ENCODE data around the gene TNFAIP8.
A peak's percentile ranks its signal among the peaks of the same experiment; 100 is the strongest.

Gene TNFAIP8

GRCh38 chr5:119353213-119353612 is 2.6 kb upstream of the TNFAIP8 start:
- DNase-seq, result no peak

DNA sequence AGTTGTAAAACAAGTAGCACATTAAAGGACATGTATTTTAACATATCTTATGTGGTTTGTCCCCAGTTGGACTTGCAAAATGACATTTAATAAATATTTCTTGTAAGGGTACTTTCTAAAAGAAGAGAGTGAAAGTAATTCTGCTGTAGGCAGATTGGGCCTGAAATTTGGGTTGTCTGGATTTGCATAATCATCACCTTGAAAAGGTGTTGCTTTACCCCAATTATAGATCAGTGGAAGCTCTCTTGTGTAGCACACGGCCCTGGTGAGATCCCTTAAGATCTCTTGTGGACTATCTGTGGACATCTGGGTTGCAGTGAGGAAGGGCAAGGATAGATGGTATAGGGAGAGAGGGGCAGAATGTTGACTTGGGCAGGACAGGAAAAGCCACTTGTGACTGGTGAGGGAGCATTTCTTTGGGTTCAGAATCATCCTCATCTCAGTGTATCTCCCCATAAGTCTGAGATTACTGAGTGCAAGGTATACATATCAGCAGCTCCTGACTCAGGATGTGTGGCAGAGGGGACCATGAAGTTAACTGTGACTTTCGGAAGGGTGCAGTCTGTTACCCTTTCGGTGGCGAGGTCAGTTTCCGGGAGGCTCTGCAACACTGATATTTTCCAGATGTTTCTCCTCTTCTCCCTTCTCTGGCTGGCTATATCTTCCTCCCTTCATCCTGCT is 2.0 kb upstream of the TNFAIP8 start:
- peak; percentile 86 for DNase-seq

- DNase-seq, result no peak
These were observed 1.1 kb upstream of the TNFAIP8 start for GRCh38 chr5:119354537-119355243.

DNA sequence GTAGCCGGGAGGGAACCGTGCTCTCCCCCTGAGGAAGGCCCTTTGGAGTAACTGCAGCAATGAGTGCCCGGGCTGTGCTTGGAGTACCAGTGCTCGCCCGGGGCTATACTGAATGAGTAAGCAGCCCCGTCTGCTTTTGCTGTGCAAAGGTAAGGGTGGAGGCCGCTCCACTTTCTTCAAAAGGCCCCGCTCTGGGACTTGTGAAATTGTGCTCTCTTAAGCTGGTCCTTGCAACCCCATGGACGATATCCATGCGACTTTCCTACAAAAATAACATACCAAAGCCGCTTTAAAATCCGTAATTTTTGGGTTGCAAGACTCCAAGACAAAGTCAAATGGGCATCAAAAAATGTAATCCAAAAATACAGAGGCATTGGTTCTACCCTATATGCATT is 578 bp upstream of the TNFAIP8 start:
- DNase-seq, result peak; percentile 78

GRCh38 chr5:119356612-119357188 is 881 bp downstream of the TNFAIP8 start:
- no peak for DNase-seq

DNA sequence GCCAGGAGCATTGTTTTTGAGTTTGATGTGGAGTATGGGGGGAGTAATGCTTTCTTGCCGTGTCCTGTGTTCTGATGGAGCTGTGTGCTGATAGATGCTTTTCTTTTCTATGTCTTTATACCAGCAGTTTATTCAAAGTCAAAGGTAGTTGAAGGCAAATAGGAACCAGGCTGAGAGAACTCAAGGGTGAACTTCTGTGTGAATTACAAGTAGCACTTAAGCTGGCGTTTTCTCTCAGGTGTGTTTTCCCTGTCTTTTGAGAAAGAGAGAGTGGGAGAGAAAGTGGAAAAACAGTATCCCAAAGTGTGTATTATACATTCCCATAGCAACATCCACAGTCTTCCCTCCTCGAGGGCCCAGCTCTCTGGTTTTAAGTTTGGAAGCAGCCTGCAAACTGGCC is 1.5 kb downstream of the TNFAIP8 start:
- DNase-seq, result no peak

DNA sequence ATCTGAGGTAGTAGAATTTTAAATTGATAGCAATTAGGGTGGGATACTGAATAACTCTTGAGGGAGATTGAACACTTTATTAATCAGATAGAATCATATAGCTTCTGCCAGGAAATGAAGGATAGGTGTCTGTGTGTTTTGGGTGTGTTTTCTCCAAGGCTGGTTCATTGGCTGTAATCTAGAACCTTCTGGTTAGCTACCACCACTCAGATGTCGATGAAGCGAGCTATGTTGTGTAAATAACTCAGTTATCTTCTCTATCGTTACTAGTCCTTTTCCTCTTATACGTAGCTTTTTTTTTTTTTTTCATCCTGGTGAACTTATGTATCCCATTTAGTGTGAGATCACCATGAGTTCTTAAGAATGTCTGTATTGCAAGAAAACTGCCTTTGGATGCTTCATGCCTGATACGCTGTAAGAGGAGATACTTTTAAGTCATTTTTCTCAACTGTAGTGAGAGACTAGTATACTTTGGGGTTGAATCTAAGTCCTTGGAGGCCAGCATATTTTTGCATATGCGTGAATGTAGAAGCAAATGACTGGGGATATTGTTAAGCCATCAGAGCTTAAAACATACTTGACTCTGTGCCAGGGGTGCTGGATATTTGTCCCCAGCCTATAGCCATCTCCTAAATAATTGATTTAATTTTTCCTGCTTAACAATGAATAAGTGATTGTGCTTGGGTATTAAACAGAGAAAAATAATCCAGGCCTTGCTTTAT is 2.1 kb downstream of the TNFAIP8 start:
- no peak for DNase-seq

DNA sequence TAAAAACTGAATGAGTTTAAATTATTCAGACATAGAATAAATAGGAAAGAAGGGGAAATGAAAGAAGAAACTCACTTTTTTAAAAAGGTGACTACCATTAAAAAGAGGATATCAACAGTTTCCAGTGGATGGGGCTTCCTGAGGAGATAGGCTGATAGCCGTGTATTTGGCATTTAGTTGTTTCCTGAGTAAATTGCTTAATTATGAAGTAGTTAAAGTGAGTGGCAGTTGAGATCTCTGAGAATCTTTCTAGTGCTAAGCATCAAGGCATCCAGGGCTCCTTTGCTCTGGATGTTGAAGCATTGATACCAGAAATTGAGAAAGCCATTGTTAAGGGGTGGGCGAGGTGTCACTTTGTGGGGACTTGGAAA is 2.7 kb downstream of the TNFAIP8 start:
- no peak for DNase-seq

- no peak for DNase-seq
These were observed 3.2 kb downstream of the TNFAIP8 start for GRCh38 chr5:119358901-119359603.

DNA sequence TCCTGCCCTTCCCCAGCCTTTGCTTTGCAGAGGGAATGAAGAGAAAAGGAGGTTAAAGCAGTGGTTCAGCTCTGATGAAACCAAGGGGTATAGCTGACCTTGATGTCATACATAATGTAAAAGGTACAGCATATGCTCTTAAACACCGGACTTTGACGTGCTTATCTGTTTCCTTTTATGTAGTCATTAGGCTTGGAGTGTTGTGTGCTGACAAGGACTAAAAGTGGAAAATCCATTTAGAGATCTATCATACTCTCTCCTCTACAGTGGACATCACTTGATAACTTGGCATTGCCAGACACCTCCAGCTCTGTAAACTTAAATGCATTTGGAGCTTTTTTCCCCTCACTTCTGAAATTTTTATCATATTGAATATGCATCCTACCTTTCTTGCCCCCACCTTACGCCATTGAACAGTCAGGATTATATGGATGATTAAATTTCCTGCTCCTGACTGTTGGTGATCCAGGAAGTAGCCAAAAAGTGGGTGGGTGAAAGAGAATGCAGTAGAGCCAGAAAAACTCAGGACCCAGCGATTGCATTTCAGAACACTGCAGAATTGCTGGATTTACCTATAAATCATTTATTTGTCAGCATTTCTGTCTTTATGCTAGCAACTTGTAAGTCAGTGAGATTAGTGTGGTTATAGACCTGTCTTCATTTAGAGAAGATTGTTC is 4.1 kb downstream of the TNFAIP8 start:
- no peak for DNase-seq

GRCh38 chr5:119360905-119361593 is 5.2 kb downstream of the TNFAIP8 start:
- DNase-seq, result no peak

- no peak for DNase-seq
These were observed 5.8 kb downstream of the TNFAIP8 start for GRCh38 chr5:119361594-119362125.

GRCh38 chr5:119362714-119363113 is 6.9 kb downstream of the TNFAIP8 start:
- DNase-seq, result no peak

DNA sequence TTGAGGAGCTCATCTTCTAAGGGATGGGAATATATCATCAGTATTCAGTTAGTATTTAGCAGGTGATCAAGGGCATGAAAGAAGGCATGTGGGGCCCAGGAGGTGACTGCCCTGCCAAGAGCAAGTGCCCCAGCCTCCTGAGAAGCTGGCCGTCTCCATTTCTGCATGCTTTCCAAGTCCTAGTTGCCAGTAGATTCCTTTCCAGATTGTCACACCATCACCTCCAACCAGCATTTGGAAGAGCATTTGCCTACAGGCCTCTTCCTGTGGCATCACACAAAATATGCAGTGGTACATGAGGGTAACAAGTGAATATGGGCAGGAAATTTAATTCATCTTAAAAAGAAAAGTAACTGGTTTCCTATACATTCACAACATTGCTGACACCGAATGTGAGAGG is 7.5 kb downstream of the TNFAIP8 start:
- no peak for DNase-seq

GRCh38 chr5:119363936-119364335 is 8.1 kb downstream of the TNFAIP8 start:
- peak; percentile 60 for DNase-seq

GRCh38 chr5:119365847-119366539 is 10.2 kb downstream of the TNFAIP8 start:
- DNase-seq, result no peak

GRCh38 chr5:119366540-119366881 is 10.7 kb downstream of the TNFAIP8 start:
- DNase-seq, result peak; percentile 55

DNA sequence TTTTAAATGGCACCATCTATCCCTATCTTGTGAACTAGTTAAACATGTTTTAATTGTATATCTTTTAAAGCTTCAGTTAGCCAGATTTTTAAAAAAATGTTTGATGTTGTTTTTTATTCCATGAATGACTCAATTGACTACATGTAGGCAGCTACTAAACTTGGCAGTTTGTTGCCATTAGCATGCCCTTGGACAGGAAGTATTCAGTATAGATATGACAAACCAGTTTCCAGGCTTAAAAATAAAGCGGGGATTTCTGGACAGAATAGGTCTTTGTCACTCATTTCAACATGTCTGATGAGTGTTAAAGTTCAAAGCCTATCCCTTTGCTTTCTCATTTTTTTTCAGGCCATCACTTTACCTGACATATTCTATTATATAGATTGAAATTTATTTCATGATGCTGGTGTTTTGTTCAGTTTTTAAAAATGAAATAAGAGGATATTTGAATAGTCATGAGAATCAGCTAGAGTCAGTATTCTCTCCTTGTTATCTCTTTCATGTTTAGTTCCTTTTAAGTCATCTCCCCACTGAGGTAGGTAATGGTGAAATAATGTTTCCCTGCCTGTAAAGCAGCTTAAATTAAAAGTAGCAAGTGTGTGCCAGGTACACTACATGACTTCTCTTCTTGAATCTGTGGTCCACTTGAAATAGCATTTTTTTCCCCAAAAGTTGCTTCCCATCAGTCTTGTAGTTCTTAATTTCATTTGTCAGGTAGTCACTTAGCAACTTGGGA is 11.9 kb downstream of the TNFAIP8 start:
- DNase-seq, result peak; percentile 92

- peak; percentile 81 for DNase-seq
These were observed 12.4 kb downstream of the TNFAIP8 start for GRCh38 chr5:119368238-119368630.

GRCh38 chr5:119370486-119370885 is 14.7 kb downstream of the TNFAIP8 start:
- no peak for DNase-seq

Data from activated CD4-positive, alpha-beta T cell treated with anti-CD3 and anti-CD28 coated beads, Interleukin-10, Interleukin-2, amounts not matched to agents 100 ng/mL and 50 ng/mL, durations not matched to agents 16 hours and 8 hours (primary cell).